GM12801 (cell line): Measurements from ENCODE around the gene KLHL7.

Source experiments
- TF ChIP-seq, protein P1 (sequence below): IDR thresholded peaks from one replicate; pipeline ENCODE4 v1.5.1; 2011; ENCODE audit warnings: control low read depth; ENCODE audit not compliant: insufficient read length; ENCODE audit errors: extremely low read depth

The KLHL7 gene

DNA sequence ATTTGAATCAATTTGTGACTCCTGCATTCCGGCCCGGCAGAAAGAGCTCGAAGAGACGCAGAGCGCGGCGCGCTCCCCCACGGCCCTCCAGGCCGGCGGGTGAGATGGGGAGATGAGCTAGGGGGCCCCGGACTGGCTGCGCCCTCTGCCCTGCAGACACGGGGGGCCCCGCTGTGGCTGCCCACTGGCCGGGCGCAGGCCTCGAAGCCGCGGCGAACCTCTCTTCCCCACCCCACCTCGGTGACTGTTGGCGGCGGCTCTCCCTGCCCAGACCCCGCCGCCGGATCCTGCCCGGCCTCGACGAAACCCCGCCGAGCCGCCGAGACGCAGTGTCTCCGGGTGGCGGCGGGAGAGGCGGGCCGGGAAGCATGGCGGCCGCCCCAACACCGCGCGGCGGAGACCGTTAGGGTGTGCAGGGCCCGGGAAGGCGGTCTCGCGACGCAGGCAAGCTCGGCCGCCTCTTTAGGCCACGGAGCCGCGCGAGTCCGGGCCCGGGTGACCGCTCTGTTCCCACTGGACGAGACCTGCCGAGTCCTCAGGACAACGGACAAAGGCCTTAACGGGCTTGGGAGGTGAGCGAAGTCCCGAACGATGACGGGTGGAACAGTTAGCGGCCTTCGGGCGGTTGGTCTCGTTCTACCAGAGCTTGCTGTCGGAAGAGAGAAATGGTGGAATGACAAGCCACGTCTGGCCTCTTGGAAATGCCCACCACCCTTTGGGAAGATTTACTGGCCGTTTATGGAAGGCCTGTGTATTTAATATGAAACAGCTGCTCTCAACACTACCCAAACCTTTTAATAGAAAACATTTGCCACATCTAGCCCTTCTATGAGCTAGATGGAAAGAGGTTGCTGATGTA lies 100.6 kb downstream of the KLHL7 start:
- TF ChIP-seq, protein P1, sequence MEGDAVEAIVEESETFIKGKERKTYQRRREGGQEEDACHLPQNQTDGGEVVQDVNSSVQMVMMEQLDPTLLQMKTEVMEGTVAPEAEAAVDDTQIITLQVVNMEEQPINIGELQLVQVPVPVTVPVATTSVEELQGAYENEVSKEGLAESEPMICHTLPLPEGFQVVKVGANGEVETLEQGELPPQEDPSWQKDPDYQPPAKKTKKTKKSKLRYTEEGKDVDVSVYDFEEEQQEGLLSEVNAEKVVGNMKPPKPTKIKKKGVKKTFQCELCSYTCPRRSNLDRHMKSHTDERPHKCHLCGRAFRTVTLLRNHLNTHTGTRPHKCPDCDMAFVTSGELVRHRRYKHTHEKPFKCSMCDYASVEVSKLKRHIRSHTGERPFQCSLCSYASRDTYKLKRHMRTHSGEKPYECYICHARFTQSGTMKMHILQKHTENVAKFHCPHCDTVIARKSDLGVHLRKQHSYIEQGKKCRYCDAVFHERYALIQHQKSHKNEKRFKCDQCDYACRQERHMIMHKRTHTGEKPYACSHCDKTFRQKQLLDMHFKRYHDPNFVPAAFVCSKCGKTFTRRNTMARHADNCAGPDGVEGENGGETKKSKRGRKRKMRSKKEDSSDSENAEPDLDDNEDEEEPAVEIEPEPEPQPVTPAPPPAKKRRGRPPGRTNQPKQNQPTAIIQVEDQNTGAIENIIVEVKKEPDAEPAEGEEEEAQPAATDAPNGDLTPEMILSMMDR = no peak

DNA sequence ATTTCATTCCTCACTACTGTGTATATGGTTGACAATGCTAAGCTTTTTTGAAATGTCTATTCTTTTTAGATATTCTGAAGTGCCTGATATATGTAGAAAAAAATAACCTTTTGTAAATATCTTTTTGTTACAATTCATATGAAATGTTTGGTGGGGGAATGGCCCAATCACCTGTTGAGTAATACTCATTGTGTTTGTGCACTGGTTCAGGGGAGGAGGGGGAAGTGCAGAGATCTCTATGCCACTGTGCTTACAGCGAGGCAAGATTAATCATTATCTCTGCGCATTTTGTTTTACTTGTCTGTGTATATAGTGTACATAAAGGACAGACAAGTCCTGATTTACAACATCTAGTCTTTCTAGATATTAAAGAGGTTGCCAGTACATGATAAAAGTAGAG lies 101.4 kb downstream of the KLHL7 start:
- TF ChIP-seq, protein P1 = no peak

DNA sequence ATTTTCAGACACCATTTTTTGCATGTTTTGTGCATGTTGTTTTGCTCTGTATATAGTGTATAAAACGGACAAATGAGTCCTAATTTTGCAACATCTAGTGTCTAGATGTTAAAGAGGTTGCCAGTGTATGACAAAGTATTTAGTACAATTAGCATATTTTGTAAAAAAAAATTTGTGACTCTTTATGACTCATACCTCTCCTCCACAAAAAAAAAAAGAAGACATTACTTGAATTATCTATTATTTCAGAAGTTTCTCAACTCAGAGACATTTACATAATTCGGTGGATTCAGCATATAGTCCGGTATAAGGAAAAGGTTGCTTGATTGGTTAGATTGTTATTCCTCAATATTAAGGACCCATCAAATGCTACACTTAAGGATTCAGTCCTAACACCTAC lies 102.3 kb downstream of the KLHL7 start:
- TF ChIP-seq, protein P1 = no peak

DNA sequence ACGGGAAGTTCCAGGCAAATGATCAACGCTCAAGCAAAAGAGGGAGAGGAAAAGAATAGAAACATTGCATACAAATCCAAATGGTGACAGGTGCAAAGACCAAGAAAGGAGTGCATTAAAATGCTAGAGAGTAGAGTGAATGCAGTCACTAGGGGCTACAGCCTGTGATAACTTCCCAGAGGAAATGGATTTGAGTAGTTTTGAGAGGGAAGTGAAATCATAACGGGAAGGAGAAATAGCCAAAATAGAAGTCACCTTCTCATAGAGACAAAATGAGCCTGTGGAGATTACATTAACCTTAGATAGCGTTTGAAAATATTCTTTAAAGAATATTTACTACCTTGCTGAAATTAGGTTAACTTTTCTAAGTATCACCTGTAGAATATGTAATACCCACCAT lies 102.7 kb downstream of the KLHL7 start:
- TF ChIP-seq, protein P1 = no peak

DNA sequence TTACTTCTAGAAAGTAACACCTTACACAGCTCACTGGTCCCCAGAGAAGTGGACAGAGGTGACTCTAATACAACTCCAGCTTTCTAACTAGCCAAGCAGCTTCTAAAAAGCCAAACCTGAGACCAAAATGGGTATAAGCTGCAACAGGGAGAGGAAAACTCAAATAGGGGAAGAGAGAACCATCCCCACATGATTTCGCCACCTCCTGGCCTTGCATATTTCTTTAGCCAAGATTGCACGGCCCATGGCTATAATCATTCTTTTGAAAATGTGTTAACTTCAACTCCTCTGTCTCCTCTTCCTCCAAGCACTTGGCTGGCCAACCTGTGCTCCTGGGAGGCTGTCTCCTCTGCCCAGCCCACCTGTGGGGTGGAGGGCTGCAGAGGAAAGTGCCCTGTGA lies 104.9 kb downstream of the KLHL7 start:
- TF ChIP-seq, protein P1 = no peak

DNA sequence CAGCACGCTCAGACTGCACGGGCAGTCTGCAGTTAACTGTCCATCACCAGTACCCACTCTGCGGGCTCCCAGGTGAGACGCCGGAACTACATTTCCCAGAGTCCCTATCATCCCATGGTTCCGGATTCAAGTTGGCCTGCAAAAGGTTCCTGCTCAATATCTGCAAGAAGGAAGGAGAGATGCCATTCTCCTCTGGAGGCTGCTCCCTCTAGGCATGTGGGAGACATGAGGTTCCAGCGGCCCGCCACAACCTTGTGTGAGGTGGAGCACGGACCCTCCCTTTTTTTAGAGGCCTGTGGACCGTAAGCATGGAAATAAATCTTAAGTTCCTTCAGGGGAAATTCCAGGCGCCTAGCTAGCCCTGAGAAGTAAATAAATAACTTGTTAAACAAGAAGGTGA lies 106.0 kb downstream of the KLHL7 start:
- TF ChIP-seq, protein P1 = no peak

DNA sequence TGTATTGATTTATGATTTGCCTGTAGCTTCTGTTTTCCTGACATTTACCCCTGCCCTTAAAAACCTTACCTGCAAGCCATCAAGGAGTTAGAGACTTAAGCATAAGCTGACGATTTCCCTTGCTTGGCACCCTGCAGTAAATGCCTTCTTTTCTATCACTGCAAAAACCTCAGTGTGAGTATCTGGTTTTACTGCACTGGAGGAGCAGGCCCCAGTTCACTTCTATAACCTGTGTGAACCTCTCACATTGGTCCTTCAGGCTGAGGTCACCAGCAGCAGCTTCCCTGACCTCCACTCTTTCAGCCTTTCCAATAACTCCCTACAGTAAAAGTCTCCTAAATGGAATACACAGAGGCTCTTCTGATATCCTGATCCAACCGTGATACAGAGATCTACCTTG lies 106.8 kb downstream of the KLHL7 start:
- TF ChIP-seq, protein P1 = no peak

DNA sequence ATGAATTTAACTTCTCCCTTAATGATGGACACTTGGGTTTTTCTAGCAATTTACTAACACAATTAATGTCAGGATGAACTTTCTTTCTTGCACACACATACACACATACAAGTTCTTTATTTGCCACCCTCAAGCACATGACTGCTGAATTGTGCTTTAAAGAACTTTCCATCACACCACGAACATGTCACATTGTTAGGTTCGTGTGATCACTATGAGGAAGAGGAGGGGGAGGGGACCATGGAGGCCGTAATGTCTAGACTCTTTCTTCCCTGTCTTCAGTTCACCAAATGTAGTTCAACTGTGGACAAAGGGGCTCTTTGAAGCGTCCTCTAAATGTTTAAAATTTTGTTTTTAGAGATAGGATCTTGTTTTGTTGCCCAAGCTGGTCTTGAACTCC lies 107.3 kb downstream of the KLHL7 start:
- TF ChIP-seq, protein P1 = no peak
